Muscle layer of duodenum (tissue), 2 donors: Measurements from ENCODE around the gene TCTN2.

Source experiments
- H3K27ac ChIP-seq: one replicate; pipeline ENCODE4 v1.7.0; 2013; ENCODE audit warnings: mild to moderate bottlenecking, low read length
- H3K27me3 ChIP-seq: one replicate; pipeline ENCODE4 v1.7.0; 2013; ENCODE audit warnings: low read depth, mild to moderate bottlenecking, control low read depth, low read length
- H3K36me3 ChIP-seq, 2 donors: one replicate each; pipeline ENCODE4 v1.7.0; 2013; ENCODE audit warnings: low read length in 2 of 2, control low read depth in 1 of 2, mild to moderate bottlenecking in 1 of 2; ENCODE audit not compliant: insufficient read depth in 2 of 2, control insufficient read depth in 1 of 2
- H3K4me1 ChIP-seq, 2 donors: one replicate each; pipeline ENCODE4 v1.7.0; 2013; ENCODE audit warnings: low read length in 2 of 2, mild to moderate bottlenecking in 2 of 2, control low read depth in 1 of 2, moderate library complexity in 1 of 2; ENCODE audit not compliant: insufficient read depth in 2 of 2, control insufficient read depth in 1 of 2
- H3K4me3 ChIP-seq, 2 donors: one replicate each; pipeline ENCODE4 v1.7.0; 2013; ENCODE audit warnings: low read length in 2 of 2, low read depth in 1 of 2, mild to moderate bottlenecking in 1 of 2
- H3K9me3 ChIP-seq, 2 donors: one replicate each; pipeline ENCODE4 v1.7.0; 2013; ENCODE audit warnings: low read length in 2 of 2, control low read depth in 1 of 2, mild to moderate bottlenecking in 1 of 2; ENCODE audit not compliant: control insufficient read depth in 1 of 2
- donor health status: healthy.

The TCTN2 gene

GRCh38 chr12:123656392-123656791 lies 14.5 kb upstream of the TCTN2 start:
- Histone ChIP-seq H3K36me3 (peaks cover 10 to 71% of the 10 kb centered on the region in 2 donors), H3K4me3 (no peak overlapping the region), H3K27ac (no peak overlapping the region), H3K4me1 (no peaks in the 10 kb centered on the region), H3K9me3 (no peaks in the 10 kb centered on the region), H3K27me3 (no peaks in the 10 kb centered on the region)

DNA sequence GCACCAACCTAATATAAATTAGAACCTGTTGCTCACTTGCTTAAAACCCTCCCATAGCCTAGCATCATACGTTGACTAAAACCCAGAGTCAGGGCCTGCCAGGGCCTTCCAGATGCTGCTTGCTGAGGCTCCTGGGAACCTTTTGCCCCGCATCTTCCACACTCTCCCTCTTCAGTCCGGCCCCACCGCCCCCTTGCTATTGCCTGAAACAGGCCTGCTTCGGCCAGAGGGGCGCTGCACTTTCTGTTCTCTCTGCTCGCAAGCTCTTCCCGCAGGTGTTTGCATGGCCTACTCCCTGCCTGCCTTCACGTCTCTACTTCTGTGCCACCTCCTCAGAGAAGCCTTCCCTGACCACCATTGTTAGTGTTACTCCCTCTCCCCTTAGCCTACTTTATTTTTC lies 13.7 kb upstream of the TCTN2 start:
- Histone ChIP-seq H3K36me3 (peaks cover 5 to 63% of the 10 kb centered on the region in 2 donors), H3K27me3 (no peaks in the 10 kb centered on the region), H3K27ac (no peak overlapping the region), H3K9me3 (no peaks in the 10 kb centered on the region), H3K4me1 (no peaks in the 10 kb centered on the region), H3K4me3 (no peak overlapping the region)

- Histone ChIP-seq H3K27ac (no peak overlapping the region), H3K4me1 (no peaks in the 10 kb centered on the region), H3K4me3 (no peak overlapping the region), H3K36me3 (peaks cover 2 to 57% of the 10 kb centered on the region in 2 donors), H3K27me3 (no peaks in the 10 kb centered on the region), H3K9me3 (no peaks in the 10 kb centered on the region)
Measured at GRCh38 chr12:123659996-123660727, 10.8 kb upstream of the TCTN2 start.

GRCh38 chr12:123667771-123668170 lies 3.1 kb upstream of the TCTN2 start:
- Histone ChIP-seq H3K9me3 (no peaks in the 10 kb centered on the region), H3K4me3 (no peak overlapping the region), H3K36me3 (peaks cover 0 to 9% of the 10 kb centered on the region in 2 donors), H3K27ac (no peak overlapping the region), H3K27me3 (no peaks in the 10 kb centered on the region), H3K4me1 (peaks cover 7 to 11% of the 10 kb centered on the region in 2 donors)

GRCh38 chr12:123671876-123672275 lies 963 bp downstream of the TCTN2 start:
- no peaks in the 10 kb centered on the region for H3K27me3 ChIP-seq
- H3K9me3 ChIP-seq, result no peaks in the 10 kb centered on the region
- peaks cover 4 to 19% of the 10 kb centered on the region in 2 donors for H3K36me3 ChIP-seq
- peaks cover 7 to 11% of the 10 kb centered on the region in 2 donors for H3K4me1 ChIP-seq
- peak overlapping the region; percentile 88 to 100 for H3K4me3 ChIP-seq
- no peak overlapping the region for H3K27ac ChIP-seq

- Histone ChIP-seq H3K9me3 (no peaks in the 10 kb centered on the region), H3K4me3 (no peak overlapping the region), H3K36me3 (peaks cover 4 to 39% of the 10 kb centered on the region in 2 donors), H3K27ac (no peak overlapping the region), H3K4me1 (peaks cover 7 to 11% of the 10 kb centered on the region in 2 donors), H3K27me3 (no peaks in the 10 kb centered on the region)
Measured at GRCh38 chr12:123675436-123675835, 4.5 kb downstream of the TCTN2 start.

GRCh38 chr12:123676616-123677320 lies 5.9 kb downstream of the TCTN2 start:
- H3K27me3 ChIP-seq, result no peaks in the 10 kb centered on the region
- no peak overlapping the region for H3K27ac ChIP-seq
- H3K36me3 ChIP-seq, result peaks cover 8 to 48% of the 10 kb centered on the region in 2 donors
- no peaks in the 10 kb centered on the region for H3K9me3 ChIP-seq
- peaks cover 3 to 4% of the 10 kb centered on the region in 2 donors for H3K4me1 ChIP-seq
- no peak overlapping the region for H3K4me3 ChIP-seq

- peaks cover 8 to 53% of the 10 kb centered on the region in 2 donors for H3K36me3 ChIP-seq
- H3K4me1 ChIP-seq, result no peaks in the 10 kb centered on the region
- no peaks in the 10 kb centered on the region for H3K9me3 ChIP-seq
- no peak overlapping the region for H3K27ac ChIP-seq
- H3K27me3 ChIP-seq, result no peaks in the 10 kb centered on the region
- no peak overlapping the region for H3K4me3 ChIP-seq
Measured at GRCh38 chr12:123678981-123679380, 8.1 kb downstream of the TCTN2 start.

DNA sequence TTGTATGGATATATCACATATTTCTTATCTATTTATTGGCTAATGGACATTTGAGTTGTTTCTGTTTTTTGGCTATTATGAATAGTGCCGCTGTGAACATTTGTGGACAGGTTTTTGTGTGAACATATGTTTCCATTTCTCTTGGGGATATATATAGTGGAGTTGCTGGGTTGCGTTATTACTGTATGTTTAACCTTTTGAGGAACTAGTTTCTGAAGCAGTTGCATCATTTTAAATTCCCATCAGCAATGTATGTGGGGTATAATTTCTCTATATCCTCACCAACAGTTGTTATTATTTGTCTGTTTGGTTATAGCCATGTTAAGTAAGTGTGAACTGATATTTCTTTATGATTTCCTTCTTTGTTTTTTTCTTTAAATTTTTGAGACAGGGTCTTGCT lies 10.7 kb downstream of the TCTN2 start:
- Histone ChIP-seq H3K4me1 (no peaks in the 10 kb centered on the region), H3K36me3 (peaks cover 6 to 47% of the 10 kb centered on the region in 2 donors), H3K4me3 (no peak overlapping the region), H3K27ac (no peak overlapping the region), H3K9me3 (no peaks in the 10 kb centered on the region), H3K27me3 (no peaks in the 10 kb centered on the region)

GRCh38 chr12:123683964-123684363 lies 13.1 kb downstream of the TCTN2 start:
- no peak overlapping the region for H3K27ac ChIP-seq
- no peaks in the 10 kb centered on the region for H3K4me1 ChIP-seq
- H3K4me3 ChIP-seq, result no peak overlapping the region
- H3K36me3 ChIP-seq, result peaks cover 11 to 46% of the 10 kb centered on the region in 2 donors
- no peaks in the 10 kb centered on the region for H3K9me3 ChIP-seq
- no peaks in the 10 kb centered on the region for H3K27me3 ChIP-seq

DNA sequence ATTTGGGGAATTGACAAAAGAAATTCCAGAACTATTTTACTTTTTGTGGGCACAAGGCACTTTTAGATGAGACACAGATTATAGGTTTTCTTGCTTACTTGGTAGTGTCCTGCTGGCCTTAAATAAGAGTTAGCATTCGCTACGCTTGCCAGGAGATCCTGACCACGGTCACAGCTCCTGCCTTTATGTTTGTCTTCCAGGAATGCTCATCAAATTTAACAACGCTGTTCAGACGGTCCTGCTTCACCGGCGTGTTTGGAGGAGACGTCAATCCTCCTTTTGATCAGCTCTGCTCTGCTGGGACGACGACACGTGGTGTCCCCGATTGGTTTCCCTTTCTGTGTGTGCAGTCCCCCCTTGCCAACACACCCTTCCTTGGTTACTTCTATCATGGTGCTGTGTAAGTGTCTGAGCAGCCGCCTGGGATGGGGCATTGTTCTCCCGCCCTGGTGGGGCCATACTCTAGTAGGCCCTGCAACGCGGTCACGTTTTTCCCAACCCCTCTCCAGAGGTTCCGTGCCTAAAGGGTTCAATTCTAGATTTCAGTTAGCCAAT lies 15.8 kb downstream of the TCTN2 start:
- Histone ChIP-seq H3K36me3 (peaks cover 10 to 44% of the 10 kb centered on the region in 2 donors), H3K4me1 (no peaks in the 10 kb centered on the region), H3K9me3 (no peaks in the 10 kb centered on the region), H3K27ac (no peak overlapping the region), H3K27me3 (no peaks in the 10 kb centered on the region), H3K4me3 (no peak overlapping the region)
